VCaP (cell line): ENCODE results near the gene CYB561.

Experiments used
- H3K27ac ChIP-seq: fragments of 450-650 bp; 2 replicates; pipeline ENCODE4 v1.5.1; 2017
- TF ChIP-seq, protein P1 (sequence below): fragments of 450-650 bp; conservative IDR thresholded peaks from 2 replicates; pipeline ENCODE4 v1.5.1; 2017; ENCODE audit warnings: mild to moderate bottlenecking, moderate library complexity

Gene CYB561

DNA sequence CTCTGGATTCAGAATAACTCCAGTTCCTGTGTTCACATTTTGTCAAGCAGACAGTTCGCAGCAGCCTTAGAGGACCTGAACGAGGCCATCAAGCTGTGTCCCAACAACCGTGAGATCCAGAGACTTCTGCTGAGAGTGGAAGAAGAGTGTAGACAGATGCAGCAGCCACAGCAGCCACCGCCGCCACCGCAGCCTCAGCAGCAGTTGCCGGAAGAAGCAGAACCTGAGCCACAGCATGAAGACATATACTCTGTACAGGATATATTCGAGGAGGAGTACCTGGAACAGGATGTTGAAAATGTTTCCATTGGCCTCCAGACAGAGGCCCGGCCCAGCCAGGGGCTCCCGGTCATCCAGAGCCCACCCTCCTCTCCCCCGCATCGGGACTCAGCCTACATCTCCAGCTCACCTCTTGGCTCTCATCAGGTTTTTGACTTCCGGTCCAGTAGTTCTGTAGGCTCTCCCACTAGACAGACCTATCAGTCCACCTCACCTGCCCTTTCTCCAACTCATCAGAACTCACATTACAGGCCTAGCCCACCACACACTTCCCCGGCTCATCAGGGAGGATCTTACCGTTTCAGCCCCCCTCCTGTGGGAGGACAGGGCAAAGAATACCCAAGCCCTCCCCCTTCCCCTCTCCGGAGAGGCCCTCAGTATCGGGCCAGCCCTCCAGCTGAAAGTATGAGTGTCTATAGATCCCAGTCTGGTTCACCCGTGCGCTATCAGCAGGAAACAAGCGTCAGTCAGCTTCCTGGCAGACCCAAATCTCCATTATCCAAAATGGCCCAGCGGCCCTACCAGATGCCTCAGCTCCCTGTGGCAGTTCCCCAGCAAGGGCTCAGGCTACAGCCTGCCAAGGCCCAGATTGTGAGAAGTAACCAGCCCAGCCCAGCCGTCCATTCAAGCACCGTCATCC lies 25.9 kb downstream of the CYB561 start:
- H3K27ac ChIP-seq = no peak overlapping the region
- TF ChIP-seq, protein P1, sequence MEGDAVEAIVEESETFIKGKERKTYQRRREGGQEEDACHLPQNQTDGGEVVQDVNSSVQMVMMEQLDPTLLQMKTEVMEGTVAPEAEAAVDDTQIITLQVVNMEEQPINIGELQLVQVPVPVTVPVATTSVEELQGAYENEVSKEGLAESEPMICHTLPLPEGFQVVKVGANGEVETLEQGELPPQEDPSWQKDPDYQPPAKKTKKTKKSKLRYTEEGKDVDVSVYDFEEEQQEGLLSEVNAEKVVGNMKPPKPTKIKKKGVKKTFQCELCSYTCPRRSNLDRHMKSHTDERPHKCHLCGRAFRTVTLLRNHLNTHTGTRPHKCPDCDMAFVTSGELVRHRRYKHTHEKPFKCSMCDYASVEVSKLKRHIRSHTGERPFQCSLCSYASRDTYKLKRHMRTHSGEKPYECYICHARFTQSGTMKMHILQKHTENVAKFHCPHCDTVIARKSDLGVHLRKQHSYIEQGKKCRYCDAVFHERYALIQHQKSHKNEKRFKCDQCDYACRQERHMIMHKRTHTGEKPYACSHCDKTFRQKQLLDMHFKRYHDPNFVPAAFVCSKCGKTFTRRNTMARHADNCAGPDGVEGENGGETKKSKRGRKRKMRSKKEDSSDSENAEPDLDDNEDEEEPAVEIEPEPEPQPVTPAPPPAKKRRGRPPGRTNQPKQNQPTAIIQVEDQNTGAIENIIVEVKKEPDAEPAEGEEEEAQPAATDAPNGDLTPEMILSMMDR = no peak

- TF ChIP-seq, protein P1 = no peak
- H3K27ac ChIP-seq = no peak overlapping the region
Measured at GRCh38 chr17:63419398-63419797, 26.7 kb downstream of the CYB561 start.

- H3K27ac ChIP-seq = no peak overlapping the region
- TF ChIP-seq, protein P1 = no peak
Measured at GRCh38 chr17:63418540-63418939, 27.6 kb downstream of the CYB561 start.

GRCh38 chr17:63414222-63414621 lies 31.9 kb downstream of the CYB561 start:
- TF ChIP-seq, protein P1 = no peak
- H3K27ac ChIP-seq = no peak overlapping the region

DNA sequence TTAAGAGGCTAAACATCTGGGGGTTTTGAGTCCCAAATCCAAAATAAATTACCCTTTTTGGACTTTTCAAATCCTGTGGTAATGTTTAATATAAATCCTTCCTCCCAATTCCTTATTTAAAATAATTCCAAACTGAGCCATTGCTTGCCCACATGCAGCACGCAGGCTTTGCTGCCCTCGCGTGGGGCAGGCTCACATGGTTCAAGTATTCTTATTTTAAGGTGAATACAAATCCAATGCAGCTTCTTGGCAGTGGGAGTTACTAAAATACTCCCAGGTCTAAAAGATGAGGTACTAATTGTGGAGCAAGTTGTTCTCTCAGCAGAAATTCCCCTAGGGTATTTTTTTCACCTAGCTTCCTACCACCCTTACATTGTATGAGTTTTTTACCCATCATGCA lies 33.0 kb downstream of the CYB561 start:
- TF ChIP-seq, protein P1 = no peak
- no peak overlapping the region for H3K27ac ChIP-seq

- TF ChIP-seq, protein P1 = no peak
- no peak overlapping the region for H3K27ac ChIP-seq
Measured at GRCh38 chr17:63412234-63412633, 33.9 kb downstream of the CYB561 start.

- H3K27ac ChIP-seq = no peak overlapping the region
- TF ChIP-seq, protein P1 = no peak
Measured at GRCh38 chr17:63407741-63408330, 38.3 kb downstream of the CYB561 start.
